ENCODE results near the gene SQSTM1.

Gene SQSTM1

GRCh38 chr5:179817890-179818745 lies 2.6 kb upstream of the SQSTM1 start:
- Histone ChIP-seq H3K4me2 (peak overlapping the region; percentile 71), H3K79me2 (ENCODE audit: insufficient read depth, low read depth) (peaks cover 21% of the 10 kb centered on the region), H3K36me3 (ENCODE audit: insufficient read depth) (no peaks in the 10 kb centered on the region), H3K4me3 (IDR thresholded peaks at IDR 0.05; ENCODE audit: insufficient read depth, low read depth, low read length) (no peak overlapping the region), H3K9ac (peak overlapping the region; percentile 90), H4K20me1 (ENCODE audit: insufficient read depth) (peaks cover 11% of the 10 kb centered on the region; the same call in 1 of the 2 replicates), H3K4me1 (ENCODE audit: low read depth, poor library complexity, severe bottlenecking) (peaks cover 30% of the 10 kb centered on the region), H2AFZ (ENCODE audit: low read depth) (peak overlapping the region; percentile 26; the same call in 1 of the 2 replicates), H3K27me3 (ENCODE audit: insufficient read depth, low read depth) (no peaks in the 10 kb centered on the region), H3K27ac (peak overlapping the region; percentile 99)
- TF ChIP-seq CTCF (conservative IDR thresholded peaks at IDR 0.05; ENCODE audit: low read depth, low read length): no peak

- H3K4me1 ChIP-seq (ENCODE audit: low read depth, poor library complexity, severe bottlenecking): peaks cover 30% of the 10 kb centered on the region
- no peak overlapping the region for H3K4me3 ChIP-seq (IDR thresholded peaks at IDR 0.05; ENCODE audit: insufficient read depth, low read depth, low read length)
- TF ChIP-seq CTCF (conservative IDR thresholded peaks at IDR 0.05; ENCODE audit: low read depth, low read length): no peak
- H3K79me2 ChIP-seq (ENCODE audit: insufficient read depth, low read depth): peaks cover 25% of the 10 kb centered on the region
- peak overlapping the region; percentile 99 for H3K27ac ChIP-seq
- no peaks in the 10 kb centered on the region for H3K27me3 ChIP-seq (ENCODE audit: insufficient read depth, low read depth)
- H2AFZ ChIP-seq (ENCODE audit: low read depth): peak overlapping the region; percentile 26; the same call in 1 of the 2 replicates
- peaks cover 11% of the 10 kb centered on the region; the same call in 1 of the 2 replicates for H4K20me1 ChIP-seq (ENCODE audit: insufficient read depth)
- H3K4me2 ChIP-seq: peak overlapping the region; percentile 71
- H3K36me3 ChIP-seq (ENCODE audit: insufficient read depth): no peaks in the 10 kb centered on the region
- H3K9ac ChIP-seq: peak overlapping the region; percentile 90
Observed at GRCh38 chr5:179818746-179819295, 1.9 kb upstream of the SQSTM1 start.

GRCh38 chr5:179819296-179820126 lies 1.2 kb upstream of the SQSTM1 start:
- Histone ChIP-seq H3K4me1 (ENCODE audit: low read depth, poor library complexity, severe bottlenecking) (peaks cover 30% of the 10 kb centered on the region), H3K27me3 (ENCODE audit: insufficient read depth, low read depth) (no peaks in the 10 kb centered on the region), H3K27ac (peak overlapping the region; percentile 99), H3K4me3 (IDR thresholded peaks at IDR 0.05; ENCODE audit: insufficient read depth, low read depth, low read length) (no peak overlapping the region), H3K79me2 (ENCODE audit: insufficient read depth, low read depth) (peaks cover 28% of the 10 kb centered on the region), H2AFZ (ENCODE audit: low read depth) (peak overlapping the region; percentile 18; the same call in 1 of the 2 replicates), H3K9ac (peak overlapping the region; percentile 90), H3K4me2 (peak overlapping the region; percentile 71; the same call in 1 of the 2 replicates), H3K36me3 (ENCODE audit: insufficient read depth) (no peaks in the 10 kb centered on the region), H4K20me1 (ENCODE audit: insufficient read depth) (peaks cover 11% of the 10 kb centered on the region; the same call in 1 of the 2 replicates)
- no peak for TF ChIP-seq CTCF (conservative IDR thresholded peaks at IDR 0.05; ENCODE audit: low read depth, low read length)

GRCh38 chr5:179820127-179820482 lies 600 bp upstream of the SQSTM1 start:
- Histone ChIP-seq H3K4me3 (IDR thresholded peaks at IDR 0.05; ENCODE audit: insufficient read depth, low read depth, low read length) (no peak overlapping the region), H3K9ac (peak overlapping the region; percentile 90; the same call in 1 of the 2 replicates), H3K4me1 (ENCODE audit: low read depth, poor library complexity, severe bottlenecking) (peaks cover 30% of the 10 kb centered on the region), H3K27me3 (ENCODE audit: insufficient read depth, low read depth) (no peaks in the 10 kb centered on the region), H3K79me2 (ENCODE audit: insufficient read depth, low read depth) (peaks cover 31% of the 10 kb centered on the region), H3K27ac (peak overlapping the region; percentile 99), H3K36me3 (ENCODE audit: insufficient read depth) (no peaks in the 10 kb centered on the region), H4K20me1 (ENCODE audit: insufficient read depth) (peaks cover 11% of the 10 kb centered on the region; the same call in 1 of the 2 replicates), H2AFZ (ENCODE audit: low read depth) (0 out of 2 replicates have a peak overlapping the region, but pooled peaks have one; percentile 34), H3K4me2 (peak overlapping the region; percentile 71)
- no peak for TF ChIP-seq CTCF (conservative IDR thresholded peaks at IDR 0.05; ENCODE audit: low read depth, low read length)

All from KMS-11 (cell line).